Liver (tissue), 3 donors: Measurements from ENCODE around the gene KIF3B.

Source experiments
- CTCF ChIP-seq: fragments of 150-350 bp; IDR thresholded peaks from 2 replicates; pipeline ENCODE4 v1.5.1; 2017; ENCODE audit warnings: improper control_type of control experiment, low read depth, low read length; ENCODE audit not compliant: missing input control
- EGR1 ChIP-seq, 2 donors: IDR thresholded peaks; 2 replicates each; pipeline ENCODE4 v1.6.1; 2016 to 2018; ENCODE audit warnings: antibody characterized with exemption in 2 of 2, low read depth in 2 of 2
- RXRA ChIP-seq, 2 donors: IDR thresholded peaks; 2 replicates each; pipeline ENCODE4 v1.6.1; 2017 to 2018; ENCODE audit warnings: antibody characterized with exemption in 2 of 2, mild to moderate bottlenecking in 1 of 2
- donor health status: healthy.
- donor health status: healthy.

DNA sequence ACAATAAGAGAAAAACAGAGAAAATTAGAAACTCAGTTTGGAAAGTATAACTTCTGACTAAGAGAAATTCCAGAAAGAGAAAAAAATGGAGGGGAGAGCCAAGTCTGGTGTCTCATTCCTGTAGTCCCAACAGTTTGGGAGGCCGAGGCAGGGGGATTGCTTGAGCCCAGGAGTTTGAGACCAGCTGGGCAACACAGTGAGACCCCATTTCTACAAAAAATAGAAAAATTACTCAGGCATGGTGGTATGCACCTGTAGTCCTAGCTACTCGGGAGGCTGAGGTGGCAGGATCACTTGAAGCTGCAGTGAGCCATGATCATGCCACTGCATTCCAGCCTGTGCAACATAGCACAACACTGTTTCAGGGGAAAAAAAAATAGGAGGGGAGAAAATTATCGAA, 3.1 kb upstream of the KIF3B start:
- TF ChIP-seq CTCF (no peak), EGR1 (IDR thresholded peaks at IDR 0.05; ENCODE audit: low read depth in 2 of 2) (no peak), RXRA (IDR thresholded peaks at IDR 0.05) (no peak)
